Peyer's patch (tissue), 4 donors: Measurements from ENCODE around the gene UBE2D3. TPM values are rescaled to one million over a fixed set of nuclear protein-coding genes. Genes with fewer than 3 reads are reported as not detected.

ENCODE experiments used
- DNase-seq, 3 donors: peaks; one replicate each; pipeline ENCODE4 v3.0.0-alpha.2; 2017 to 2019
- H3K27ac ChIP-seq, 4 donors: fragments of 200-600 bp; sonication (generic); one replicate each; pipeline ENCODE4 v1.5.1; 2016 to 2019
- H3K27me3 ChIP-seq, 2 donors: fragments of 200-600 bp; sonication (generic); one replicate each; pipeline ENCODE4 v1.5.1; 2019
- H3K36me3 ChIP-seq, 3 donors: fragments of 200-600 bp; sonication (generic); one replicate each; pipeline ENCODE4 v1.5.1; 2016 to 2019
- H3K4me1 ChIP-seq, 4 donors: fragments of 200-600 bp; sonication (generic); one replicate each; pipeline ENCODE4 v1.5.1; 2016 to 2019
- H3K4me3 ChIP-seq, 4 donors: fragments of 200-600 bp; sonication (generic); 1 replicate in 3 of 4; 2 replicates in 1 of 4; pipeline ENCODE4 v1.5.1; 2016 to 2019; ENCODE audit warnings: mild to moderate bottlenecking in 1 of 4
- H3K9me3 ChIP-seq, 4 donors: fragments of 200-600 bp; sonication (generic); one replicate each; pipeline ENCODE4 v1.5.1; 2016 to 2019; ENCODE audit warnings: mild to moderate bottlenecking in 1 of 4
- POLR2A ChIP-seq, 2 donors: fragments of 450-650 bp; IDR thresholded peaks; one replicate each; pipeline ENCODE4 v1.5.1; 2017; ENCODE audit warnings: antibody characterized with exemption in 2 of 2, mild to moderate bottlenecking in 2 of 2, moderate library complexity in 2 of 2
- total RNA-seq, 4 donors: library from RNA; depleted of rRNA; stranded (reverse); fragments of >200 nt; gene quantifications; one replicate each; pipeline ENCODE4 v1.1.0, GENCODE V29; 2016
- TF ChIP-seq, protein P1 (sequence below), 6 experiments: fragments of 450-650 bp in 4 of 6; fragments of 200-600 bp in 2 of 6; sonication (generic) in 1 of 6; IDR thresholded peaks; one replicate each; pipeline ENCODE4 v1.5.1; 2017 to 2019; ENCODE audit warnings: antibody characterized with exemption in 6 of 6, mild to moderate bottlenecking in 3 of 6, moderate library complexity in 1 of 6

UBE2D3 gene
- 100 to 1,000 TPM; 240 to 373 (median 308) TPM for total RNA-seq

DNA sequence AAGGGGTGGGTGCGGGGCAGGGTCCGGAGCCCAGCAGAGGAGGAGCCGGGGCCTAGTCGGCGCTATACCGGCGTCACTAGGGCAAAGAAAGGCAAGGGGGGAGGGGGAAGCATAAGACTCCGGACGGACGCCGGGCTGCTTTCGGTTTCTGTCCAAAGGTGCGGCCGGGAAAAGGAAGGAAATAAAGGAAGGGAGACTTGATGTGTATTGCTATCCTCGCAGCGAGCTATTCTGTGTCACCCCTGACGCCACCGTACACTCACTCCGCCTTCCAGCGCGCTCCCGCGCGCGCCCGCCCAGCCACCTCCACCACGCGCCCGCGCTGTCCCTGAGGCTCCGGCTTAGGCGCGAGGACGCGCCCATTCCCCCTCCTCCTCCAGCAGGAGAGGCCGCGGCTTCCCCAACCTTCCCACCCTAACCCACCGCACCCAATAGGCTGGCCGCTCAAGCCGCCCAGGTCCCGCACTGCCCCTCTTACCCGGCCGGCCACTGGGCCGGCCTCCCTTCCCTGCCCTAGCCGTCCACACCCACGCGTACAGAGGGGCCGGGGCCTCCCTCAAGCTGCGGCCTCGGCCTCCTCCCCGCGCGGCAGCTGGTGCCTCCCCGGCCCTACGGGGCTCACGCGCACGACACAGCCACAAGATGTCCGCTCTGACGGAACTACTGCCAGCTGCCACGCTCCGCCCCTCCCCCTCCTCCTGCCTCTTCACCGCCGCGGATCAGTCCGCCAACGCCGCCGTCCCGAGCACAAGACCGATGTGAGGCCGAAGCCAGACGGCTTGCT, at the start of gene UBE2D3:
TSS of gene UBE2D3 (minus strand) at position 662 of the 784 bp plus-strand sequence. CDS start 1,043 bp downstream, outside the sequence.
- TF ChIP-seq POLR2A (IDR thresholded peaks at IDR 0.05): peak; percentile 66 to 77
- TF ChIP-seq, protein P1, sequence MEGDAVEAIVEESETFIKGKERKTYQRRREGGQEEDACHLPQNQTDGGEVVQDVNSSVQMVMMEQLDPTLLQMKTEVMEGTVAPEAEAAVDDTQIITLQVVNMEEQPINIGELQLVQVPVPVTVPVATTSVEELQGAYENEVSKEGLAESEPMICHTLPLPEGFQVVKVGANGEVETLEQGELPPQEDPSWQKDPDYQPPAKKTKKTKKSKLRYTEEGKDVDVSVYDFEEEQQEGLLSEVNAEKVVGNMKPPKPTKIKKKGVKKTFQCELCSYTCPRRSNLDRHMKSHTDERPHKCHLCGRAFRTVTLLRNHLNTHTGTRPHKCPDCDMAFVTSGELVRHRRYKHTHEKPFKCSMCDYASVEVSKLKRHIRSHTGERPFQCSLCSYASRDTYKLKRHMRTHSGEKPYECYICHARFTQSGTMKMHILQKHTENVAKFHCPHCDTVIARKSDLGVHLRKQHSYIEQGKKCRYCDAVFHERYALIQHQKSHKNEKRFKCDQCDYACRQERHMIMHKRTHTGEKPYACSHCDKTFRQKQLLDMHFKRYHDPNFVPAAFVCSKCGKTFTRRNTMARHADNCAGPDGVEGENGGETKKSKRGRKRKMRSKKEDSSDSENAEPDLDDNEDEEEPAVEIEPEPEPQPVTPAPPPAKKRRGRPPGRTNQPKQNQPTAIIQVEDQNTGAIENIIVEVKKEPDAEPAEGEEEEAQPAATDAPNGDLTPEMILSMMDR (IDR thresholded peaks at IDR 0.05): peak in 1 of 6 experiments; percentile 5
- Histone ChIP-seq H3K27me3 (no peaks in the 10 kb centered on the region), H3K4me1 (peaks cover 0 to 35% (median 2%) of the 10 kb centered on the region in 4 donors), H3K9me3 (no peaks in the 10 kb centered on the region), H3K36me3 (no peaks in the 10 kb centered on the region), H3K4me3 (peak within 1 kb of the TSS; percentile 85 to 93 (median 90)), H3K27ac (peak within 1 kb of the TSS; percentile 100)
- DNase-seq: peak; percentile 92 to 97 (median 96)

- Histone ChIP-seq H3K36me3 (peaks cover 0 to 3% (median 0%) of the 10 kb centered on the region in 3 donors), H3K4me1 (peaks cover 0 to 14% (median 3%) of the 10 kb centered on the region in 4 donors), H3K27me3 (no peaks in the 10 kb centered on the region), H3K27ac (no peak overlapping the region), H3K4me3 (no peak overlapping the region), H3K9me3 (no peaks in the 10 kb centered on the region)
- TF ChIP-seq, protein P1 (IDR thresholded peaks at IDR 0.05): no peak
- TF ChIP-seq POLR2A (IDR thresholded peaks at IDR 0.05): no peak
- DNase-seq: no peak
These were observed 44.4 kb upstream of the UBE2D3 start for GRCh38 chr4:102871772-102872171.

GRCh38 chr4:102869569-102870197, 42.3 kb upstream of the UBE2D3 start:
- no peak for TF ChIP-seq POLR2A (IDR thresholded peaks at IDR 0.05)
- TF ChIP-seq, protein P1 (IDR thresholded peaks at IDR 0.05): no peak
- Histone ChIP-seq H3K4me3 (peak overlapping the region; percentile 63 to 78 (median 66)), H3K9me3 (no peaks in the 10 kb centered on the region), H3K4me1 (peaks cover 0 to 14% (median 3%) of the 10 kb centered on the region in 4 donors), H3K27me3 (no peaks in the 10 kb centered on the region), H3K27ac (peak overlapping the region; percentile 93 to 96 (median 95)), H3K36me3 (no peaks in the 10 kb centered on the region)
- peak in 2 of 3 donors; percentile 38 to 56 for DNase-seq

DNA sequence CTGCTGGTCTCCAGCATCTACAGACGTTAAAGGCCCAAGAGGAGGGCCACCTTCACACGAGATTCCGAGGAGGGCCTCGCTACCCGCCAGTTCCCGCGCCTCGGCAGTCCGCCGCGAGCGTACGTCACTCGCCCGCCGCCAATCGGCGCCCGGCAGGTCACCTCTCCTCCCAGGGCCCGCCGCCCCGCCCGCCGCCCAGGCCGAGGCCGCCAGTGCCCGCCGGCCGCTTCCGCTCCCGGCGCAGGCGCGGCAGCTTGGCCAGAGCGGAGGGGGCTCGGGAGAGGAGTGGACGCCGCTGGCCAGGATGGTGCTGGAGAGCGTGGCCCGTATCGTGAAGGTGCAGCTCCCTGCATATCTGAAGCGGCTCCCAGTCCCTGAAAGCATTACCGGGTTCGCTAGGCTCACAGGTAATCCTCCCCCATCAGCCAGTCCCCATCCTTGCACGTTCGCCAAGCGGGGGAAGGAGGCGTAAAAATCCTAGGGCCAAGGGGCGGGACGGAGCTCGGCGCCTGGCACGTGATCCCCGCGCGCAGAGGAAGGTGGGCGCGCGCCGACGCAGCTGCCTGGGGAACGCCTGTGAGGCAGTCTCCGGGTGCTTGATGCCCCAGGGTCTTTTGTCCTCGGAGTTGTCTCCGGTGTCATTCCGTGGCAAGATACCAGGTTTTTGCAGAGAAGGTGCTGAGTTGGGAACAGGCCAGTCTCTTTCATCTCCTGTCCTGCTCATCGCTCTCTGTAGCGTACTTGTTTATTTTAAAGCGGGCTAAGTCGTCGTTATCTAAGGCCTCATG, 41.6 kb upstream of the UBE2D3 start, which contains the start of gene CISD2:
TSS of gene CISD2 (plus strand) at position 212 of the 788 bp plus-strand sequence. CDS start at position 305, 93 bp downstream.
- H3K27ac ChIP-seq: peak within 1 kb of the TSS; percentile 93 to 96 (median 95)
- H3K36me3 ChIP-seq: no peaks in the 10 kb centered on the region
- H3K4me1 ChIP-seq: peaks cover 0 to 14% (median 3%) of the 10 kb centered on the region in 4 donors
- peak within 1 kb of the TSS; percentile 63 to 78 (median 66) for H3K4me3 ChIP-seq
- peak; percentile 88 to 96 (median 95) for DNase-seq
- no peaks in the 10 kb centered on the region for H3K9me3 ChIP-seq
- TF ChIP-seq, protein P1 (IDR thresholded peaks at IDR 0.05): peak in 3 of 6 experiments; percentile 12 to 45 (median 19)
- TF ChIP-seq POLR2A (IDR thresholded peaks at IDR 0.05): peak; percentile 67 to 74
- no peaks in the 10 kb centered on the region for H3K27me3 ChIP-seq
